GM10248 (cell line): Measurements from ENCODE around the gene HSD17B3.

Experiments
- CTCF ChIA-PET: fragments of 300-600 bp; sonication (Branson Sonifier 250); formaldehyde crosslinking; extraction: SDS; loops from one replicate; lab custom pipeline; 2021; ENCODE audit warnings: antibody characterized with exemption; lab: Yijun Ruan, JAX
- POLR2A ChIA-PET: fragments of 350-650 bp; sonication (Branson Sonifier 250); formaldehyde crosslinking; extraction: SDS; loops from one replicate; lab custom pipeline; 2020; ENCODE audit warnings: antibody characterized with exemption; lab: Yijun Ruan, JAX
- DNase-seq: peaks from one replicate; pipeline ENCODE4 v3.0.0; 2012; ENCODE audit errors: extremely low spot score
- TF ChIP-seq, protein P1 (sequence below): IDR thresholded peaks from 2 replicates; pipeline ENCODE4 v1.5.1; 2012; ENCODE audit warnings: mild to moderate bottlenecking, low read depth; ENCODE audit errors: extremely low read depth, missing control alignments, control extremely low read depth

Gene HSD17B3

DNA sequence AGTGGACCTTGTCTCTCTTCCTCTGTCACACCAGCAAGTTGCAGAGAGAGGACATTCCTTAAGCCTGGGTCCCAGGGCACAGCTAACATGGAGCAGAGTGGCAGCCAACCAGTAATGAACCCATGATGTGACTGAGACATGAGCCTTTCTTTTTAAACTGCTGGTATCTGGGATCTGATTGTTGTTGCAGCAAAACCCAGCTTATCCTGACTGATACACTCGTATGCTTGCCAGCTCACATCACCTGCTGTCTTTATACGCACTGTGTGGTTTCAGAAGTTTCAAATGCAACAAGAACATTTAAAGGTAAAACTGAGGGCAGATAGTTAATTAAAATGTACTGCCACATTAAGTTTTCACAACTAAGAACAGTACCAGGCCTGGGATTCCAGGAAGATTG lies 97.1 kb downstream of the HSD17B3 start:
- TF ChIP-seq, protein P1, sequence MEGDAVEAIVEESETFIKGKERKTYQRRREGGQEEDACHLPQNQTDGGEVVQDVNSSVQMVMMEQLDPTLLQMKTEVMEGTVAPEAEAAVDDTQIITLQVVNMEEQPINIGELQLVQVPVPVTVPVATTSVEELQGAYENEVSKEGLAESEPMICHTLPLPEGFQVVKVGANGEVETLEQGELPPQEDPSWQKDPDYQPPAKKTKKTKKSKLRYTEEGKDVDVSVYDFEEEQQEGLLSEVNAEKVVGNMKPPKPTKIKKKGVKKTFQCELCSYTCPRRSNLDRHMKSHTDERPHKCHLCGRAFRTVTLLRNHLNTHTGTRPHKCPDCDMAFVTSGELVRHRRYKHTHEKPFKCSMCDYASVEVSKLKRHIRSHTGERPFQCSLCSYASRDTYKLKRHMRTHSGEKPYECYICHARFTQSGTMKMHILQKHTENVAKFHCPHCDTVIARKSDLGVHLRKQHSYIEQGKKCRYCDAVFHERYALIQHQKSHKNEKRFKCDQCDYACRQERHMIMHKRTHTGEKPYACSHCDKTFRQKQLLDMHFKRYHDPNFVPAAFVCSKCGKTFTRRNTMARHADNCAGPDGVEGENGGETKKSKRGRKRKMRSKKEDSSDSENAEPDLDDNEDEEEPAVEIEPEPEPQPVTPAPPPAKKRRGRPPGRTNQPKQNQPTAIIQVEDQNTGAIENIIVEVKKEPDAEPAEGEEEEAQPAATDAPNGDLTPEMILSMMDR: no peak
- DNase-seq: no peak
- ChIA-PET CTCF (interaction anchor here (0.7 to 2.4 kb wide), 2 partner anchors 11 to 28 kb away, joined by 3 to 6 read pairs; no protein-coding TSS in a partner anchor), POLR2A (no interaction called here)

DNA sequence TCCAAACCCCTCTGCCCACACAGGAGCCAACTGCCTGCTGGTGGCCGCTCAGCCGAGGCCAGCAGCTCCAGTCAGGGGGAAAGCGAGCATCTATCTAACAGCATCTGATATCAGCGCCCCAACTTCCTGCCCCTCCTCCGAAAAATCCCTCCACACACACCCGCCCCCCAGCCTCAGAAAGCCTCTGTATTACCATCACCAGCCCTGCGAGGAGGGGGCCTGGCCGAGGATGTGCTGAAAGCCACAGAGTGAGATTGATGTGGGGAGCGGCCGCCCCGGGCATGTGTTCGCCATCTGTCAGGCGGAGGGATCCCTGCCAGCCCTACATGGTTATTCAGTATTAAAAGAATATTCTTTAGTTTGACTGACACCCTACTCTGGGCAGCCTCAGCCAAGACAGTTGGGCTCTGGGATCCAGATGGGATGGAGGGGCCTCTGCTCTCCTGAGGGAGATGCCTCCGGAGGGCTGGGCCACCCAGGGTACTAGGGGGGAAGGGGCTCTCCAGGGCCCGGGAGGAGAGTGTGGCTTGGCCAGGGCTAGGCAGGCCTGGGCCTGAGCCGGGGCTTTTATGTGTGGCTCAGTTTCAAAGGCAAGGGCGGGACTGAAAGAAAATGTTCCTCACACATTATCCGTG lies 98.0 kb downstream of the HSD17B3 start:
- CTCF ChIA-PET: interaction anchor here (1.4 kb wide), 1 partner anchor 13 kb away, joined by 3 read pairs; no protein-coding TSS in a partner anchor
- TF ChIP-seq, protein P1: no peak
- POLR2A ChIA-PET: no interaction called here
- DNase-seq: no peak

DNA sequence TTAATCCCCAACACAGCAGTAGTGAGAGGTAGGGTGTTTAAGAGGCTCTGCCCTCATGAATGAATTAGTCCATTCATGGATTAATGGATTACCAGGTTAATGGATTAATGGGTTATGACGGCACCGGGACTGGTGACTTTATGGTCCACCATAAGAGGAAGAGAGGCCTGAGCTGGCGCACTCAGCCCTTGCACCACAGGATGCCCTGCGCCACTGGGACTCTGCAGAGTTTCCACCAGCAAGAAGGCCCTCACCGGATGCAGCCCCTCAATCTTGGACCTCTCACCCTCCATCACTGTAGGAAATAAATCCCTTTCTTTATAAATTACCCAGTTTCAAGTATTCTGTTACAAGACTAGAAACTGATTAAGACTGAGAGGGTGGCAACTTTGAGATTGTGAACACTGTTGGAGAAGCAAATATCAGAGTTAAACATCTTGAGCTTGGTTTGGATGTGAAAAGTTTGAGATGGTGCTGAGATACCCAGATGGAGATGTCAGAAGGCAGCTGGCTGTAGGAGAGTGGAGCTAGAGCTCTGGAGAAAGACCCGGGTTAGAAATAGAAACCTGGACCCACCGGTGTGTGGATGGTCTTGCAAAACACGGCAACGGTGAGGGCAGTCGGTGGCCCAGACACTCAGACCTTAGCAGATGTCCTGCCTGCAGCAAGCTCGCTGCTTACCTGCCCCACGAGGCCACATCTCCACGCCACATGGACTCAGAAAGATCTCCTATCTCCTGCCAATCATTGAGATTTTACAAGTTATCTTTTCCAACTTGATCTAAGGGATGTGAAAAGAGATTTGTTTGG lies 98.8 kb downstream of the HSD17B3 start:
- ChIA-PET CTCF (interaction anchor here (1.4 kb wide), 1 partner anchor 14 kb away, joined by 3 read pairs; no protein-coding TSS in a partner anchor), POLR2A (no interaction called here)
- TF ChIP-seq, protein P1: no peak
- DNase-seq: no peak

DNA sequence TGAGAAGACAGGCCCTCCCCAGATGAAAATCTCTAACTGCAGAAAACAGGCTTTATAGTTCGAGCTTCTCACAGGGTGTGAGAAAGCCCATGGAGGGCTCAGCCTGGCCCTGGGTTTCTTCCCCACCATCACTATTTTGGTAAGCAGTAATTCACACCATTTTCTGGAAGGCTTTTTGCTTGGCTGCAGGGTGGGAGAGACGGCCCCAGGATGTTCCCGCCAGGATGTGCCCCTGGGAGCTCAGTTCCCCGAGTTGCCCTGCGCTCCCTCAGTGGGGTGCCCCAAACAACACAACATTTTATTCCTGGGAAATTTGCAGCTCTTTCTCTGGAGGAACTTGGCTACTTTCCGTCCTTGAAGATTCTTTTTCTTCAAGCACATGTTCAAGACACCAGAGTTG lies 100.8 kb downstream of the HSD17B3 start:
- TF ChIP-seq, protein P1: no peak
- no peak for DNase-seq
- ChIA-PET CTCF (interaction anchor here (1.4 to 2.0 kb wide), 3 partner anchors 13 to 31 kb away, joined by 3 to 6 read pairs (median 4); no protein-coding TSS in a partner anchor), POLR2A (no interaction called here)

DNA sequence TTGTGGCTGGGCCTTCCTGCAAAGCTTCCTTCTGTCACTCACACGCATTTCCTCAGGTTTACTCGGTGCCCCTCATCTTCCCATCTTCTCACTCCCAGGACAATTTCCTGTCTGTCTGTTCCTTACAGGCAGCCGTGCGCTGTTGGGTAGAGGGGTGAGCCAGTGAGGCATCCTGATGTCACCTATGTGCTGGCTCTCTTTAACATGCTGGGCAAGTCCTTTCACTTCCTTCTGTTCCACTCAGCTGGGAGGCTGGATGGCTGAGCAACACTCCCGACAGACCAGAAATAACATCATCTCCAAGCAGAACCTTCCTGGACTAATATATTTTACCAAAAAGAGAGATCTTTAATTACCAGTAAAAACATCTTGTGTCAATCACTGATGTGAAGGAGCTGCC lies 103.0 kb downstream of the HSD17B3 start:
- no peak for DNase-seq
- TF ChIP-seq, protein P1: no peak
- ChIA-PET CTCF (interaction anchor here (1.6 to 2.1 kb wide), 2 partner anchors 17 to 19 kb away, joined by 3 to 6 read pairs; no protein-coding TSS in a partner anchor), POLR2A (no interaction called here)

DNA sequence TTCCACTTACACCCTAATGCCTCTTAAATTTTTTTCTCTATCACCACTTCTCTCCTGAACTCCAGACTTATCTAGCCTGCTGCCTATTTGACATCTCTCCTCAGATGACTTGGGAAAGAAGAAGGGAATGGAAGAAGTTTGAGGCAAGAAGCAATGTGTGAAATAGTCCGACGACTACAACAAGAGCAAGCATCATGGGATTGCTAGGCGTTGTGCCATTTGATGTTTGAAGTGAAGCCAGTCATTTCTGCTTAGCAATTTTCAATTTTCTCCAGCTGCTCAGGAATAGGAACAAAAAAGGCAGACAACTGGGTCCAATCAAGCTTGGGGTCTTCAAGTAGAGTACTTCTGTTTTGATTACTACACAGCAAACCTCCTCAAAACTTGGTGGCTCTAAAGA lies 106.4 kb downstream of the HSD17B3 start:
- ChIA-PET POLR2A (no interaction called here), CTCF (no interaction called here)
- no peak for DNase-seq
- TF ChIP-seq, protein P1: no peak
